SK-N-SH treated with all-trans-retinoic acid at 6 μM for 48 hours (cell line): ENCODE measurements around the gene CCDC32.

Experiments used
- ARNTL ChIP-seq: fragments of 450-650 bp; formaldehyde crosslinking; IDR thresholded peaks from 2 replicates; pipeline ENCODE4 v1.5.0; 2020; ENCODE audit warnings: low read depth, mild to moderate bottlenecking, moderate library complexity, borderline replicate concordance
- BACH2 ChIP-seq: fragments of 250-450 bp; sonication (Bioruptor Pico); IDR thresholded peaks from 2 replicates; pipeline ENCODE4 v1.9.0; 2021; ENCODE audit warnings: mild to moderate bottlenecking, borderline replicate concordance
- CREB5 ChIP-seq: fragments of 250-450 bp; sonication (Bioruptor Pico); IDR thresholded peaks from 2 replicates; pipeline ENCODE4 v1.5.1; 2020; ENCODE audit warnings: low read depth, mild to moderate bottlenecking, moderate library complexity
- PATZ1 ChIP-seq: fragments of 250-450 bp; sonication (Bioruptor Pico); IDR thresholded peaks from 2 replicates; pipeline ENCODE4 v1.8.0; 2020; ENCODE audit warnings: mild to moderate bottlenecking, moderate library complexity, borderline replicate concordance
- RARB ChIP-seq: fragments of 250-450 bp; sonication (Bioruptor Pico); IDR thresholded peaks from 2 replicates; pipeline ENCODE4 v1.8.0; 2021; ENCODE audit warnings: mild to moderate bottlenecking, moderate library complexity
- TCF4 ChIP-seq: fragments of 250-450 bp; sonication (Bioruptor Pico); IDR thresholded peaks from 2 replicates; pipeline ENCODE4 v1.8.0; 2021; ENCODE audit warnings: mild to moderate bottlenecking, moderate library complexity, borderline replicate concordance
- ZFP3 ChIP-seq: fragments of 250-450 bp; sonication (Bioruptor Pico); IDR thresholded peaks from 2 replicates; pipeline ENCODE4 v1.5.0; 2020; ENCODE audit warnings: mild to moderate bottlenecking, moderate library complexity
- ZFP30 ChIP-seq: fragments of 450-650 bp; formaldehyde crosslinking; IDR thresholded peaks from 2 replicates; pipeline ENCODE4 v1.5.0; 2022; ENCODE audit warnings: mild to moderate bottlenecking, moderate library complexity

- TF ChIP-seq RARB (CRISPR knock-in tag) (no peak), TCF4 (no peak), ZFP30 (no peak), CREB5 (no peak), ZFP3 (CRISPR knock-in tag) (no peak), BACH2 (CRISPR knock-in tag) (no peak), ARNTL (CRISPR knock-in tag) (no peak), PATZ1 (no peak)
These were observed 48.5 kb downstream of the CCDC32 start for GRCh38 chr15:40516322-40516721.
